Esophagus muscularis mucosa (tissue), 4 donors: ENCODE measurements around the gene GCNT3. TPM values are rescaled to one million over a fixed set of nuclear protein-coding genes. Genes with fewer than 3 reads are reported as not detected.

Source experiments
- DNase-seq: peaks from one replicate; pipeline ENCODE4 v3.0.0-alpha.2; 2017; ENCODE audit errors: extremely low spot score
- H3K27ac ChIP-seq, 4 donors: fragments of 200-600 bp; sonication (generic); replicated peaks in 1 of 4; 1 replicate in 3 of 4; 2 replicates in 1 of 4; pipeline ENCODE4 v1.5.1; 2016 to 2019; ENCODE audit warnings: mild to moderate bottlenecking in 1 of 4
- H3K27me3 ChIP-seq, 4 donors: fragments of 200-600 bp; sonication (generic); one replicate each; pipeline versions ENCODE4 v1.5.1 to v1.6.0; 2016 to 2019
- H3K36me3 ChIP-seq, 4 donors: fragments of 200-600 bp; sonication (generic); one replicate each; pipeline ENCODE4 v1.5.1; 2016 to 2019
- H3K4me1 ChIP-seq, 4 donors: fragments of 200-600 bp; sonication (generic); one replicate each; pipeline ENCODE4 v1.5.1; 2016 to 2019
- H3K4me3 ChIP-seq, 4 donors: fragments of 200-600 bp; sonication (generic); 1 replicate in 2 of 4; 2 replicates in 2 of 4; pipeline ENCODE4 v1.5.1; 2016 to 2019; ENCODE audit warnings: mild to moderate bottlenecking in 4 of 4, moderate library complexity in 1 of 4
- H3K9me3 ChIP-seq, 4 donors: fragments of 200-600 bp; sonication (generic); 1 replicate in 3 of 4; 2 replicates in 1 of 4; pipeline ENCODE4 v1.5.1; 2016 to 2019
- CTCF ChIP-seq, 3 experiments: fragments of 200-600 bp in 2 of 3; fragments of 450-650 bp in 1 of 3; sonication (generic) in 2 of 3; IDR thresholded peaks; one replicate each; pipeline ENCODE4 v1.5.1; 2017 to 2019; ENCODE audit warnings: antibody characterized with exemption in 3 of 3, mild to moderate bottlenecking in 2 of 3, moderate library complexity in 1 of 3
- EP300 ChIP-seq: sonication (generic); formaldehyde crosslinking; IDR thresholded peaks from one replicate; pipeline ENCODE4 v1.6.1; 2017; ENCODE audit warnings: antibody characterized with exemption
- POLR2A ChIP-seq: fragments of 450-650 bp; IDR thresholded peaks from one replicate; pipeline ENCODE4 v1.6.1; 2017; ENCODE audit warnings: antibody characterized with exemption, moderate library complexity, mild to moderate bottlenecking, low read depth
- POLR2AphosphoS5 ChIP-seq, 2 donors: sonication (generic); formaldehyde crosslinking; IDR thresholded peaks; one replicate each; pipeline ENCODE4 v1.6.1; 2017; ENCODE audit warnings: antibody characterized with exemption in 2 of 2
- WGBS: methylation state at CpG from one replicate; pipeline ENCODE4 v1.1.5; 2018; 5-methylcytosine and 5-hydroxymethylcytosine counted together
- intact Hi-C: fragments of 100-400 bp; cut with DNase I; formaldehyde crosslinking; loops from one replicate; pipeline ENCODE4 v1.15.1; 2023
- small RNA-seq, 3 donors: library from RNA; depleted of rRNA; stranded (forward); fragments of <200 nt; gene quantifications; one replicate each; pipeline ENCODE3, GENCODE V24; 2016
- total RNA-seq, 4 donors: library from RNA; depleted of rRNA; stranded (reverse); fragments of >200 nt; gene quantifications; one replicate each; pipeline versions ENCODE4 v1.1.0 to v1.2.1, GENCODE V29; 2016

The GCNT3 gene
- total RNA-seq, 4 donors from 2014 or later: 0.69 to 2.9 TPM; not detected in 2

GRCh38 chr15:59662260-59662659 lies 50.7 kb downstream of the GCNT3 start:
- Histone ChIP-seq H3K4me1 (peaks cover 10 to 26% (median 18%) of the 10 kb centered on the region in 4 donors), H3K9me3 (no peaks in the 10 kb centered on the region), H3K27me3 (no peaks in the 10 kb centered on the region), H3K27ac (peak overlapping the region; percentile 38 to 48 (median 40)), H3K4me3 (no peak overlapping the region), H3K36me3 (peaks cover 13 to 51% (median 31%) of the 10 kb centered on the region in 4 donors)
- TF ChIP-seq EP300 (no peak), POLR2AphosphoS5 (IDR thresholded peaks at IDR 0.05) (peak in 1 of 2 donors; percentile 27)
- intact Hi-C loops: no loop called here
- 20% methylated on average over 1 of the region's 1 CpG for WGBS
- no peak for DNase-seq

DNA sequence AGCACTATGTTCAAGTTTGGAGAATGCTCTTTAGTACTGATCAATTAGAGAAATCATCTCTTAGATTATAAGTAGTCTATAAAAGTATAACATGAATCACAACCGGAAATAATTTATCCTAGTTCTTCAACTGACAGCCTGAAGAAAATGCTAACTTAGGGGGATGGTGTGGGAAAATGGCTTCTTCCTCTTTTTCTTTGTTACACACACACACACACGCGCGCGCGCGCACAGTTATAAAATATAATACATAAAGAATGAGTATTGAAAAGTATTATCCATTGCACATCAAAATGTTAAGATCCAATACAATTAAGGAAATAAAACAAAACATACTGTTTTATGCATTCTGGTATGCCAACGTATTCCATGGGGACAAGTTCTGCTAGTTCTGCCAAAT lies 57.0 kb downstream of the GCNT3 start:
- TF ChIP-seq POLR2A: no peak
- no peak for TF ChIP-seq CTCF (IDR thresholded peaks at IDR 0.05)
- no peak for TF ChIP-seq EP300
- no peak for TF ChIP-seq POLR2AphosphoS5 (IDR thresholded peaks at IDR 0.05)
- Histone ChIP-seq H3K9me3 (no peaks in the 10 kb centered on the region), H3K27me3 (no peaks in the 10 kb centered on the region), H3K27ac (no peak overlapping the region), H3K4me1 (peaks cover 0 to 10% (median 5%) of the 10 kb centered on the region in 4 donors), H3K4me3 (no peak overlapping the region), H3K36me3 (peaks cover 45 to 93% (median 68%) of the 10 kb centered on the region in 4 donors)
- intact Hi-C loops: no loop called here
- no peak for DNase-seq
- WGBS: 93% methylated on average over 8 of the region's 8 CpGs

Small RNA genes lying within 50 kb of the gene (small RNA-seq; reads per million reads assigned to genes)
- gene RNA5SP396: 0 reads per million in 3 donors

Other genes with a start within 250 kb of the GCNT3 start
- 10 to 100 TPM; 32.7 to 39.9 (median 37.6) TPM for gene MYO1E, start 238.9 kb upstream of the GCNT3 start, total RNA-seq
- 1 to 10 TPM in 2 of 4 donors, under 1 TPM in 2; 0.33 to 1.2 (median 0.84) TPM for gene FAM81A, start 173.6 kb upstream of the GCNT3 start, total RNA-seq
- gene GTF2A2, start 45.7 kb downstream of the GCNT3 start, total RNA-seq: 10 to 100 TPM; 48.5 to 56.3 (median 51.3) TPM
- 100 to 1,000 TPM; 152 to 270 (median 196) TPM for gene BNIP2, start 77.5 kb downstream of the GCNT3 start, total RNA-seq